ENCODE data around the gene NAA50.

Gene NAA50

GRCh38 chr3:113731694-113732093, 14.4 kb downstream of the NAA50 start:
- no peak for TF ChIP-seq CTCF (IDR thresholded peaks at IDR 0.05; ENCODE audit: extremely low read depth, insufficient read depth, missing control alignments)
- in situ Hi-C loops (cut with MboI; ENCODE audit: low pct_unique_long_range_greater_than_20kb, low sequenced_read_pairs, unreplicated experiment) = loop anchor here (10.0 kb wide), 1 partner anchor 183 kb away; no protein-coding TSS in a partner anchor
- DNase-seq (ENCODE audit: low spot score) = no peak

GRCh38 chr3:113730550-113730949, 15.5 kb downstream of the NAA50 start:
- in situ Hi-C loops (cut with MboI; ENCODE audit: low pct_unique_long_range_greater_than_20kb, low sequenced_read_pairs, unreplicated experiment) = loop anchor here (10.0 kb wide), 1 partner anchor 184 kb away; no protein-coding TSS in a partner anchor
- no peak for TF ChIP-seq CTCF (IDR thresholded peaks at IDR 0.05; ENCODE audit: extremely low read depth, insufficient read depth, missing control alignments)
- DNase-seq (ENCODE audit: low spot score) = no peak

- TF ChIP-seq CTCF (IDR thresholded peaks at IDR 0.05; ENCODE audit: extremely low read depth, insufficient read depth, missing control alignments) = no peak
- in situ Hi-C loops (cut with MboI; ENCODE audit: low pct_unique_long_range_greater_than_20kb, low sequenced_read_pairs, unreplicated experiment) = no loop called here
- no peak for DNase-seq (ENCODE audit: low spot score)
These were observed 17.4 kb downstream of the NAA50 start for GRCh38 chr3:113728661-113729060.

- in situ Hi-C loops (cut with MboI; ENCODE audit: low pct_unique_long_range_greater_than_20kb, low sequenced_read_pairs, unreplicated experiment) = no loop called here
- DNase-seq (ENCODE audit: low spot score) = no peak
- TF ChIP-seq CTCF (IDR thresholded peaks at IDR 0.05; ENCODE audit: extremely low read depth, insufficient read depth, missing control alignments) = no peak
These were observed 24.4 kb downstream of the NAA50 start for GRCh38 chr3:113721636-113722035.

- no peak for DNase-seq (ENCODE audit: low spot score)
- no peak for TF ChIP-seq CTCF (IDR thresholded peaks at IDR 0.05; ENCODE audit: extremely low read depth, insufficient read depth, missing control alignments)
- in situ Hi-C loops (cut with MboI; ENCODE audit: low pct_unique_long_range_greater_than_20kb, low sequenced_read_pairs, unreplicated experiment) = no loop called here
These were observed 26.3 kb downstream of the NAA50 start for GRCh38 chr3:113719758-113720157.

- DNase-seq (ENCODE audit: low spot score) = no peak
- TF ChIP-seq CTCF (IDR thresholded peaks at IDR 0.05; ENCODE audit: extremely low read depth, insufficient read depth, missing control alignments) = no peak
- in situ Hi-C loops (cut with MboI; ENCODE audit: low pct_unique_long_range_greater_than_20kb, low sequenced_read_pairs, unreplicated experiment) = no loop called here
These were observed 26.8 kb downstream of the NAA50 start for GRCh38 chr3:113719294-113719693.

- in situ Hi-C loops (cut with MboI; ENCODE audit: low pct_unique_long_range_greater_than_20kb, low sequenced_read_pairs, unreplicated experiment) = no loop called here
- TF ChIP-seq CTCF (IDR thresholded peaks at IDR 0.05; ENCODE audit: extremely low read depth, insufficient read depth, missing control alignments) = no peak
- DNase-seq (ENCODE audit: low spot score) = no peak
These were observed 28.2 kb downstream of the NAA50 start for GRCh38 chr3:113717818-113718217.
